ENCODE results near the gene CCDC190.

- TF ChIP-seq MAX (IDR thresholded peaks at IDR 0.05; ENCODE audit: low read depth, low read length) (no peak), CTCF (IDR thresholded peaks at IDR 0.05; ENCODE audit: low read depth, low read length) (no peak)
Observed at GRCh38 chr1:162908236-162908635, 47.3 kb upstream of the CCDC190 start.

Measured in NB4 (cell line).